ENCODE data around the gene BCL3. TPM values are rescaled to one million over a fixed set of nuclear protein-coding genes. Genes with fewer than 3 reads are reported as not detected.

BCL3 gene, protein sequence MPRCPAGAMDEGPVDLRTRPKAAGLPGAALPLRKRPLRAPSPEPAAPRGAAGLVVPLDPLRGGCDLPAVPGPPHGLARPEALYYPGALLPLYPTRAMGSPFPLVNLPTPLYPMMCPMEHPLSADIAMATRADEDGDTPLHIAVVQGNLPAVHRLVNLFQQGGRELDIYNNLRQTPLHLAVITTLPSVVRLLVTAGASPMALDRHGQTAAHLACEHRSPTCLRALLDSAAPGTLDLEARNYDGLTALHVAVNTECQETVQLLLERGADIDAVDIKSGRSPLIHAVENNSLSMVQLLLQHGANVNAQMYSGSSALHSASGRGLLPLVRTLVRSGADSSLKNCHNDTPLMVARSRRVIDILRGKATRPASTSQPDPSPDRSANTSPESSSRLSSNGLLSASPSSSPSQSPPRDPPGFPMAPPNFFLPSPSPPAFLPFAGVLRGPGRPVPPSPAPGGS
- 10 to 100 TPM; 38.7 to 40.2 TPM for total RNA-seq

DNA sequence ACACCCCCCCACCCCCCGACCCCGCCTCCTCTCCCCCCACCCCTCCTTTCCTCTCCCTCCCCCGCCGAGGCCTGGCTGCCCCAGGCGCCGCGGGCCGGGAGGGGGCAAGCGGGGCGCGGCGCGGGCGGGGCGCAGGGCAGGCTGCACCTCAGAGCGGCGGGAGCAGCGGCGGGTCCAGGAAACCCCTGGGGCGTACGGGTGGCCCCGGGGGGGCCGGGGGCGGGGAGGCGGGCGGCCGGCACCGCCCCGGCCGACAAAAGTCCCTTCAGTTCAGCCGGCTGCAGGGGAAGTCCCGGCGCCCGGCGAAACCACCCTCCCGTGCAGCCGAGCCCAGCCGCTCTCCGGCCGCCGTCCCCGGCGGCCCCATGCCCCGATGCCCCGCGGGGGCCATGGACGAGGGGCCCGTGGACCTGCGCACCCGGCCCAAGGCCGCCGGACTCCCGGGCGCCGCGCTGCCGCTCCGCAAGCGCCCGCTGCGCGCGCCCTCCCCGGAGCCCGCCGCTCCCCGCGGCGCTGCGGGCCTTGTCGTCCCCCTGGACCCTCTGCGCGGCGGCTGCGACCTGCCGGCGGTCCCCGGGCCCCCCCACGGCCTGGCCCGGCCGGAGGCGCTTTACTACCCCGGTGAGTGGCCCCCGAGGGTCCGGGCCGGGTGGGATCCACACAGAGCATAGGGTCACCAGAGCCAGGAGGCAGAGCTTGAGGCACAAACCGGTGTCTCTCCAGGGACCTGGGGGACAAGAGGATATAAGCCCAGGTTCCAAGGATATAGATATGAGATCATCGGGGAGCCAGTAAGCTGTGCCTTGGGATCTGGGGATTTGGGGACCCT is at the start of gene BCL3:
TSS of gene BCL3 (plus strand) at position 283 of the 829 bp plus-strand sequence. CDS start at position 366, 83 bp downstream.
- H3K27ac Mint-ChIP-seq, result peak within 1 kb of the TSS; percentile 88
- DNase-seq, result peak; percentile 71
- peak within 1 kb of the TSS; percentile 91 for H3K4me3 Mint-ChIP-seq
- peaks cover 62% of the 10 kb centered on the region for H3K4me1 Mint-ChIP-seq
- ChIA-PET CTCF (interaction anchor here (0.5 to 4.0 kb wide), 3 partner anchors 18 to 25 kb away, joined by 3 to 18 read pairs (median 13); no protein-coding TSS in a partner anchor), POLR2A (no interaction called here)
- H3K36me3 Mint-ChIP-seq (ENCODE audit: low read depth), result peaks cover 41% of the 10 kb centered on the region
- no peaks in the 10 kb centered on the region for H3K9me3 Mint-ChIP-seq
- peaks cover 4% of the 10 kb centered on the region for H3K27me3 Mint-ChIP-seq

DNA sequence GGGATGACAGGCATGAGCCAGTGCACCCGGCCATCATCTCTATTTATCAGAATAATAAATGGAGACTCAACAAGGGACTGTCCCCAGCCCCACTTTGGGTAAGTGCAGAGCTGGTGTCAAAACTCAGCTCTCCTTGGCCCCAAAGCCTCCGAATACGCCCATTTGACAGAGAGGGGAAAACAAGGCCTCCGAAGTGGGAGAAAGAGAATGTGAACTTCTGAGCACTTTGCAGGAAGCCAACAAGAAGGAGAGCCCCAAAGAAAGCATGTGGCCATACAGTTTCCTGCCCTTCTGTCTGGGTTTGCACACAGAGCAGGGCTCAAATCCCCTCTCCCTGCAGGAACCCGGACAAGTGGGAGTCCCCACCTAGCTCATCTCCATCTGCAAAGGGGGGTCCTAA is 48.0 kb upstream of the BCL3 start:
- ChIA-PET POLR2A (no interaction called here), CTCF (interaction anchor here (1.2 kb wide), 1 partner anchor 70 kb away, joined by 3 read pairs; no protein-coding TSS in a partner anchor)
- H3K4me3 Mint-ChIP-seq, result no peak overlapping the region
- H3K27ac Mint-ChIP-seq, result no peak overlapping the region
- no peaks in the 10 kb centered on the region for H3K4me1 Mint-ChIP-seq
- H3K9me3 Mint-ChIP-seq, result no peaks in the 10 kb centered on the region
- no peaks in the 10 kb centered on the region for H3K36me3 Mint-ChIP-seq (ENCODE audit: low read depth)
- DNase-seq, result no peak
- peaks cover 11% of the 10 kb centered on the region for H3K27me3 Mint-ChIP-seq

DNA sequence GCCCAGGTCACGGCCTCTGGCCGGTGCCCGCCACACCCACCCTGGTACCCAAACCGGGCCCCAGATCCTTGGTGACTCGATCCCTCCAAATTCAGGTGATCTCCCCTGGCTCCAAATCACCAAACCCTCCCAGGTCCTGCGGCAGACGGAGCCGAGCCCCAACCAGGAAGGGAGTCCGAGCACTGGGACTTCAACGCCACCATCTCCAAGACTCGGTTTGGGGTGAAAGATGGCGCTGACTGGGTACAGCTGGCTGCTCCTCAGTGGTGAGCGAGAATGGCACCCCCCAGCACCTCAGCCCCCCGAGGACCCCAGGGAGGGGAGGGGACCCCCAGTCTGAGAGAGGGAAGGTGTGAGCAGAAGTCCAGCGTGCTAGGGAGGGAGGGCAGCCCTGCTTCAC is 47.3 kb upstream of the BCL3 start:
- Mint-ChIP-seq H3K36me3 (ENCODE audit: low read depth) (no peaks in the 10 kb centered on the region), H3K4me1 (no peaks in the 10 kb centered on the region), H3K9me3 (no peaks in the 10 kb centered on the region), H3K27ac (no peak overlapping the region), H3K4me3 (no peak overlapping the region), H3K27me3 (peaks cover 7% of the 10 kb centered on the region)
- POLR2A ChIA-PET, result no interaction called here
- no peak for DNase-seq
- CTCF ChIA-PET, result interaction anchor here (0.6 to 2.1 kb wide), 3 partner anchors 11 to 70 kb away, joined by 3 to 8 read pairs (median 5); no protein-coding TSS in a partner anchor

DNA sequence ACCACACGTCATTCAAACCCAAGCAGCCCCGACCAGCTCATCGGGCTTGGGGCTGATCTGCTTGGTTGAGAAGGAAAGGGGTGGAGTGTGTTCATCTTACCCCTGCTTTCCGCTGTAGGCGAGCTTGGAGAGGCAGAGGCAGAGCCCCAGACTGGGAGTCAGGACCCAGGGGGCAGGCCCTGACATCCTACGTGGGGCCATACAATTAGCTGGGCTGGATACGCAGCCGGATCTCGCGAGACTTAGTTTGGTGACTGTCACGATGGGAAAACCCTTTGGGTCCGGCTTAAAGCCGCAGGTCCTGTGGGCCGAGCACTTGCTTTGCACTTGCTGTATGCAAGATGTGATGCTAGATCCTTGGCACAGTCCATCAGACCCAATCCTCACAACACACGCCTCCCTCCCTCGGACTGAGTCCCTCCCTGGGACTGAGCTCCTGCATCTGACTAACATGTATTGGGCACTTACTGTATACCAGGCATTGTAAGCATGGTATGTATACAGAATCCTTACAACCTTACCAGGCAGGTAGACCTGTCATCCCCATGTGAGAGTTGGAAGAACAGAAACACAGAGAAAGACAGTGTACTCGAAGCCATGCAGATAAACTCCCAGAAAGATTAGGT is 45.8 kb upstream of the BCL3 start:
- Mint-ChIP-seq H3K9me3 (no peaks in the 10 kb centered on the region), H3K36me3 (ENCODE audit: low read depth) (no peaks in the 10 kb centered on the region), H3K4me3 (no peak overlapping the region), H3K27me3 (peaks cover 2% of the 10 kb centered on the region), H3K27ac (no peak overlapping the region), H3K4me1 (no peaks in the 10 kb centered on the region)
- POLR2A ChIA-PET, result no interaction called here
- DNase-seq, result no peak
- CTCF ChIA-PET, result interaction anchor here (1.1 to 2.1 kb wide), 3 partner anchors 13 to 201 kb away, joined by 3 to 8 read pairs (median 4); no protein-coding TSS in a partner anchor

DNA sequence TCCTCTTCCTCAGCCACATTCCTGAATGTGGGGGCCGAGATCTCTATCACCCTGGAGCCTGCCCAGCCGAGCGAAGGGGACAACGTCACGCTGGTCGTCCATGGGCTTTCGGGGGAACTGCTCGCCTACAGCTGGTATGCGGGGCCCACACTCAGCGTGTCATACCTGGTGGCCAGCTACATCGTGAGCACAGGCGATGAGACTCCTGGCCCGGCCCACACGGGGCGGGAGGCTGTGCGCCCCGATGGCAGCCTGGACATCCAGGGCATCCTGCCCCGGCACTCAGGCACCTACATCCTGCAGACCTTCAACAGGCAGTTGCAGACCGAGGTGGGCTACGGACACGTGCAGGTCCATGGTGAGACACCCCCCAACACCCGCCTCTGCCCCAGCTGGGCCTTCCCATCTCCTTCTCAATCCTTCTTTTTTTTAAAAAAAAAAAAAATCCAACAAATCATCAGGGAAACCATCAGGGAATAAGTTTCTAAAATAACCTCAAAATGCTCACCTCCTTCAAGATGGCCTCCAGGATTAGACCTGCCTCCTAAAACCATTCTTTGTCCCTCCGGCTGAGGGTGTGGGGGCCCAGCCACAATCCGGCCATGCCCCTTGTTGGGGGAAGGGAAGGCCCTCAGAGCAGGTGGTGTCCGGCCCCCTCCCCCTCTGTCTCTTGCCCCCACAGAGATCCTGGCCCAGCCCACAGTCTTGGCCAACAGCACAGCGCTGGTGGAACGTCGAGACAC is 45.0 kb upstream of the BCL3 start:
- Mint-ChIP-seq H3K27ac (no peak overlapping the region), H3K4me3 (no peak overlapping the region), H3K9me3 (no peaks in the 10 kb centered on the region), H3K36me3 (ENCODE audit: low read depth) (no peaks in the 10 kb centered on the region), H3K27me3 (peaks cover 2% of the 10 kb centered on the region), H3K4me1 (no peaks in the 10 kb centered on the region)
- ChIA-PET CTCF (interaction anchor here (1.9 to 2.1 kb wide), 2 partner anchors 12 to 20 kb away, joined by 4 to 8 read pairs; no protein-coding TSS in a partner anchor), POLR2A (no interaction called here)
- no peak for DNase-seq

DNA sequence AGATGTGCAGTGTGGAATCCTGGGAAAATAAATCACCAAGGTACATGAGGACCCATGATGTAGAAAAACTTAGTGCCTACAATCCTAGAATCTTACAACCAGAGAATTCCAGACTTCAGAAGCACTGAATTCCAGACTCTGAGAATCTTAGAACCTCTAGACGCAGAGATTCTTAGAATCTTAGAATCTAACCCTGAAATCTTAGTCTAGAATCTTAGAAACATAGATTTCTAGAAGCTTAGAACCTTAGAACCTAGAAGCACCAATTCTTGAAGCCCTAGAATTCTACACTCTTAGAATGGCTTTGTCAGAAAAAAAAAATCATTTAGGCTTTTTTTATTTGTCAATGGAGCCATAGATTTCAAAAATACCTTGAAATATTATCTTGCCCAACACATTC is 43.5 kb upstream of the BCL3 start:
- no peak for DNase-seq
- ChIA-PET CTCF (interaction anchor here (1.0 to 3.0 kb wide), 2 partner anchors 14 to 18 kb away, joined by 3 to 11 read pairs; no protein-coding TSS in a partner anchor), POLR2A (no interaction called here)
- H3K27me3 Mint-ChIP-seq, result no peaks in the 10 kb centered on the region
- H3K9me3 Mint-ChIP-seq, result peaks cover 2% of the 10 kb centered on the region
- no peak overlapping the region for H3K27ac Mint-ChIP-seq
- no peaks in the 10 kb centered on the region for H3K4me1 Mint-ChIP-seq
- H3K36me3 Mint-ChIP-seq (ENCODE audit: low read depth), result no peaks in the 10 kb centered on the region
- H3K4me3 Mint-ChIP-seq, result no peak overlapping the region

DNA sequence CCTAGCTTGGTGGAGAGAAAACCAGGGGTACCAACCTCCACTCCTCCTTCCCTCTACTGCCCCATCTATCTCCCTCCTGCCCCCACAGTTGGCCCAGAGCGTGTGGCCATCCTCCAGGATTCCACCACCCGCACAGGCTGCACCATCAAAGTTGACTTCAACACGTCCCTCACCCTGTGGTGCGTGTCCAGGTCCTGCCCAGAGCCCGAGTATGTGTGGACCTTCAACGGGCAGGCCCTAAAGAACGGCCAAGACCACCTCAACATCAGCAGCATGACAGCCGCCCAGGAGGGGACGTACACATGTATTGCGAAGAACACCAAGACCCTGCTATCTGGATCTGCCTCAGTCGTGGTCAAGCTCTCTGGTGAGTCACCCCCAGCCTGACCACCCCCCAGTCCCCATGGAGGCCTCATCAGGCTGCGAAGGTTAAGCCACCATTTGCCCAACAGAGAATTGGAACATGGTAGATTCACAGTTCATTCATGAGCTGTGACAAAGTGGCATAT is 43.0 kb upstream of the BCL3 start:
- H3K27me3 Mint-ChIP-seq, result no peaks in the 10 kb centered on the region
- H3K4me1 Mint-ChIP-seq, result no peaks in the 10 kb centered on the region
- peaks cover 2% of the 10 kb centered on the region for H3K9me3 Mint-ChIP-seq
- no peak for DNase-seq
- ChIA-PET POLR2A (no interaction called here), CTCF (interaction anchor here (3.0 kb wide), 1 partner anchor 18 kb away, joined by 11 read pairs; no protein-coding TSS in a partner anchor)
- H3K36me3 Mint-ChIP-seq (ENCODE audit: low read depth), result no peaks in the 10 kb centered on the region
- H3K27ac Mint-ChIP-seq, result no peak overlapping the region
- H3K4me3 Mint-ChIP-seq, result no peak overlapping the region

DNA sequence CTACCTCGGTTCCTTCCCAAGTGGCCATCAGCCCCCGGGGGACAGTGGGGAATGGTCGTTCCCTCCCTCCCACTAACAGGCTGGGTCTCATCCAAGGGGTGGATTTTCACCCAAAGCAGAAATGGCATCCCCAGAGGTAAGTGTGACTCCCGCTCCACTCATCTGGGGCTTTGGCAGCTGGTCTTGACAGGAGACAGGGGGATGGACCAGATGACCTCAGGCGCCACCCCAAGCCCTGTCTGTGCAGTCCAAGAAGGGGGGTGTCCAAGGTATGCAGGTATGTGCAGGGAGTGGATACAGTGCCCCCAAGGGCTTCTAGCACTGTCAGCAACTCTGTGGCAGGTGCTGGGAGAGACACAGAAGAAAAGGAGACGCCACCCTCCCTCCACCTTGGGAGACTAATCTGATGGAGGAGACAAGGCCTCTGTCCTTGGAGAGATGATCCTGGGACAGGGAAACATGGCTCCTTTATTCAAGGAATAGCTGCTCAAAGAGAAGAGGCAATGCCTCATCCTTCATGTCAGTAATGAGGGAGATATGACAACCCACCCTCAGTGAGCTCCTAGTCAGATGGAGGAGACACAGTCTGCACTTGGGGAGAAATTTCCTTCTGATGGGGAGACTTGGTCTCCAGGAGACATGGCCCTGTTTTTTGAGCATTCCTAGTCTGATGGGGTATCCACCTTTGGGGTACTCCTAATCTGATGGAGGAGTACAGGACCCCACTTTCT is 41.8 kb upstream of the BCL3 start:
- no peak for DNase-seq
- Mint-ChIP-seq H3K36me3 (ENCODE audit: low read depth) (no peaks in the 10 kb centered on the region), H3K4me1 (no peaks in the 10 kb centered on the region), H3K27me3 (no peaks in the 10 kb centered on the region), H3K27ac (no peak overlapping the region), H3K4me3 (no peak overlapping the region), H3K9me3 (peaks cover 2% of the 10 kb centered on the region)
- POLR2A ChIA-PET, result no interaction called here
- CTCF ChIA-PET, result interaction anchor here (0.6 to 3.0 kb wide), 3 partner anchors 17 to 201 kb away, joined by 3 to 11 read pairs (median 3); no protein-coding TSS in a partner anchor

DNA sequence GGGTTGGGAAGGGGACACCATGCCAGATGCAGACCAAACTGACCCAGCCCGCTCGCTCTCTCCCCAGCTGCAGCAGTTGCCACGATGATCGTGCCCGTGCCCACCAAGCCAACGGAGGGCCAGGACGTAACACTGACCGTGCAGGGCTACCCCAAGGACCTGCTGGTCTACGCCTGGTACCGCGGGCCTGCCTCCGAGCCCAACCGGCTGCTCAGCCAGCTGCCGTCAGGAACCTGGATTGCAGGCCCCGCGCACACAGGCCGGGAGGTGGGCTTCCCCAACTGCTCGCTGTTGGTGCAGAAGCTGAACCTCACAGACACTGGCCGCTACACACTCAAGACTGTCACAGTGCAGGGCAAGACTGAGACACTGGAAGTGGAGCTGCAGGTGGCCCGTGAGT is 40.7 kb upstream of the BCL3 start:
- H3K9me3 Mint-ChIP-seq, result peaks cover 2% of the 10 kb centered on the region
- CTCF ChIA-PET, result interaction anchor here (0.6 to 2.7 kb wide), 2 partner anchors 16 to 1275 kb away, joined by 3 to 13 read pairs; no protein-coding TSS in a partner anchor
- H3K4me1 Mint-ChIP-seq, result no peaks in the 10 kb centered on the region
- H3K27ac Mint-ChIP-seq, result no peak overlapping the region
- H3K27me3 Mint-ChIP-seq, result peaks cover 3% of the 10 kb centered on the region
- H3K36me3 Mint-ChIP-seq (ENCODE audit: low read depth), result no peaks in the 10 kb centered on the region
- H3K4me3 Mint-ChIP-seq, result no peak overlapping the region
- POLR2A ChIA-PET, result interaction anchor here (0.5 kb wide), 1 partner anchor 1110 kb away, joined by 3 read pairs; no protein-coding TSS in a partner anchor
- DNase-seq, result no peak

DNA sequence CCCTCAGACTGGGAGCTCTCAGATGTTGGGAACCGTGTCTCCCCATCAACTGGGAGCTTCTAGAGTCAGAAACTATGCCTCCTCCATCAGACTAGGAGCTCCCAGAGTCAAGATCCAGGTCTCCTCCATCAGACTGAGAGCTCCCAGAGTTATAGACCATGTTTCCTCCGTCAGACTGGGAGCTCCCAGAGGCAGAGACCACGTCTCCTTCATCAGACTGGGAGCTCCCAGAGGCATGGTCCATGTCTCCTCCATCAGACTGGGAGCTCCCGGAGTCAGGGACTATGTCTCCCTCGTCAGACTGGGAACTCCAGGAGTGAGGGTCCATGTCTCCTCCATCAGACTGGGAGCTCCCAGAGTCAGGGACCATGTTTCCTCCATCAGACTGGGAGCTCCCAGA is 39.6 kb upstream of the BCL3 start:
- no peak overlapping the region for H3K4me3 Mint-ChIP-seq
- H3K9me3 Mint-ChIP-seq, result peaks cover 2% of the 10 kb centered on the region
- peaks cover 3% of the 10 kb centered on the region for H3K27me3 Mint-ChIP-seq
- H3K4me1 Mint-ChIP-seq, result no peaks in the 10 kb centered on the region
- POLR2A ChIA-PET, result interaction anchor here (0.5 kb wide), 1 partner anchor 137 kb away, joined by 3 read pairs; no protein-coding TSS in a partner anchor
- CTCF ChIA-PET, result interaction anchor here (0.6 to 2.7 kb wide), 5 partner anchors 14 to 62 kb away, joined by 3 to 13 read pairs (median 3); no protein-coding TSS in a partner anchor
- H3K36me3 Mint-ChIP-seq (ENCODE audit: low read depth), result no peaks in the 10 kb centered on the region
- no peak overlapping the region for H3K27ac Mint-ChIP-seq
- DNase-seq, result no peak

All from activated CD4-positive, alpha-beta T cell treated with anti-CD3 and anti-CD28 coated beads, Interleukin-2, amount 10 ng/mL, durations not matched to agents 7 days and 5 days (primary cell).